ENCODE data around the gene OR1L4.

DNA sequence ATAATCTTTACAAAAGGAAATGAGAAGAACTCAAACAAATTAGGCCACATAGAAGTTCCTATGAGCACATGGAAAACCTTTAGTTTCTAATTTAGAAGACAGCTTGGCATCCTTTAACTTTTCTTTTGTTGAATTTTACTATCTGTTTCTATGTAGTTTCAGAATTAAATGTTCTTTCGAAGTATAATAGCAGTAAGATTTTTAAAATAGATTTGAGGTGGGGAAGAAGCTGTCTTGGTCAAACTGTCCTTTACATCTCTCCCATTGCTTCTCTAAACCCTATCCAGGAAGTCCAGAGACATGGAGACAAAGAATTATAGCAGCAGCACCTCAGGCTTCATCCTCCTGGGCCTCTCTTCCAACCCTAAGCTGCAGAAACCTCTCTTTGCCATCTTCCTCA is at the start of gene OR1L4:
- TF ChIP-seq, protein P1, sequence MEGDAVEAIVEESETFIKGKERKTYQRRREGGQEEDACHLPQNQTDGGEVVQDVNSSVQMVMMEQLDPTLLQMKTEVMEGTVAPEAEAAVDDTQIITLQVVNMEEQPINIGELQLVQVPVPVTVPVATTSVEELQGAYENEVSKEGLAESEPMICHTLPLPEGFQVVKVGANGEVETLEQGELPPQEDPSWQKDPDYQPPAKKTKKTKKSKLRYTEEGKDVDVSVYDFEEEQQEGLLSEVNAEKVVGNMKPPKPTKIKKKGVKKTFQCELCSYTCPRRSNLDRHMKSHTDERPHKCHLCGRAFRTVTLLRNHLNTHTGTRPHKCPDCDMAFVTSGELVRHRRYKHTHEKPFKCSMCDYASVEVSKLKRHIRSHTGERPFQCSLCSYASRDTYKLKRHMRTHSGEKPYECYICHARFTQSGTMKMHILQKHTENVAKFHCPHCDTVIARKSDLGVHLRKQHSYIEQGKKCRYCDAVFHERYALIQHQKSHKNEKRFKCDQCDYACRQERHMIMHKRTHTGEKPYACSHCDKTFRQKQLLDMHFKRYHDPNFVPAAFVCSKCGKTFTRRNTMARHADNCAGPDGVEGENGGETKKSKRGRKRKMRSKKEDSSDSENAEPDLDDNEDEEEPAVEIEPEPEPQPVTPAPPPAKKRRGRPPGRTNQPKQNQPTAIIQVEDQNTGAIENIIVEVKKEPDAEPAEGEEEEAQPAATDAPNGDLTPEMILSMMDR (IDR thresholded peaks at IDR 0.05): no peak
- no peak for TF ChIP-seq POLR2A (IDR thresholded peaks at IDR 0.05)

Data from esophagus squamous epithelium (tissue), 4 donors.